ENCODE measurements around the gene TIFAB.

TIFAB gene

GRCh38 chr5:135458921-135459331 lies 6.8 kb upstream of the TIFAB start:
- Mint-ChIP-seq H3K36me3 (no peaks in the 10 kb centered on the region), H3K4me1 (peaks cover 5% of the 10 kb centered on the region), H3K4me3 (no peak overlapping the region), H3K27ac (no peak overlapping the region), H3K9me3 (no peaks in the 10 kb centered on the region), H3K27me3 (peaks cover 65% of the 10 kb centered on the region)
- no peak for DNase-seq
- CTCF ChIA-PET = interaction anchor here (0.8 to 14.2 kb wide), 8 partner anchors 17 to 372 kb away, joined by 3 to 415 read pairs (median 7); no protein-coding TSS in a partner anchor

- Mint-ChIP-seq H3K27ac (no peak overlapping the region), H3K9me3 (no peaks in the 10 kb centered on the region), H3K4me3 (no peak overlapping the region), H3K27me3 (peaks cover 59% of the 10 kb centered on the region), H3K4me1 (peaks cover 5% of the 10 kb centered on the region), H3K36me3 (no peaks in the 10 kb centered on the region)
- DNase-seq = no peak
- CTCF ChIA-PET = interaction anchor here (0.8 to 14.2 kb wide), 14 partner anchors 8 to 372 kb away, joined by 3 to 415 read pairs (median 5); no protein-coding TSS in a partner anchor
Measured at GRCh38 chr5:135458356-135458755, 6.2 kb upstream of the TIFAB start.

GRCh38 chr5:135457424-135458071 lies 5.4 kb upstream of the TIFAB start:
- CTCF ChIA-PET = interaction anchor here (0.6 to 14.2 kb wide), 20 partner anchors 9 to 371 kb away, joined by 3 to 415 read pairs (median 5); no protein-coding TSS in a partner anchor
- Mint-ChIP-seq H3K36me3 (no peaks in the 10 kb centered on the region), H3K27me3 (peaks cover 60% of the 10 kb centered on the region), H3K4me3 (no peak overlapping the region), H3K9me3 (no peaks in the 10 kb centered on the region), H3K4me1 (peaks cover 5% of the 10 kb centered on the region), H3K27ac (no peak overlapping the region)
- peak; percentile 75 for DNase-seq

- DNase-seq = peak; percentile 13
- peaks cover 62% of the 10 kb centered on the region for H3K27me3 Mint-ChIP-seq
- CTCF ChIA-PET = interaction anchor here (0.9 to 14.2 kb wide), 11 partner anchors 8 to 372 kb away, joined by 3 to 415 read pairs (median 5); no protein-coding TSS in a partner anchor
- no peaks in the 10 kb centered on the region for H3K36me3 Mint-ChIP-seq
- H3K27ac Mint-ChIP-seq = no peak overlapping the region
- no peaks in the 10 kb centered on the region for H3K4me1 Mint-ChIP-seq
- H3K9me3 Mint-ChIP-seq = no peaks in the 10 kb centered on the region
- H3K4me3 Mint-ChIP-seq = no peak overlapping the region
Measured at GRCh38 chr5:135456238-135457099, 4.3 kb upstream of the TIFAB start.

GRCh38 chr5:135455876-135456237 lies 3.7 kb upstream of the TIFAB start:
- CTCF ChIA-PET = interaction anchor here (0.8 to 14.2 kb wide), 6 partner anchors 10 to 113 kb away, joined by 3 to 415 read pairs (median 17); no protein-coding TSS in a partner anchor
- DNase-seq = no peak
- Mint-ChIP-seq H3K27me3 (peaks cover 67% of the 10 kb centered on the region), H3K4me3 (no peak overlapping the region), H3K36me3 (no peaks in the 10 kb centered on the region), H3K27ac (no peak overlapping the region), H3K9me3 (no peaks in the 10 kb centered on the region), H3K4me1 (no peaks in the 10 kb centered on the region)

GRCh38 chr5:135454946-135455345 lies 2.8 kb upstream of the TIFAB start:
- Mint-ChIP-seq H3K4me3 (no peak overlapping the region), H3K4me1 (no peaks in the 10 kb centered on the region), H3K36me3 (no peaks in the 10 kb centered on the region), H3K27ac (no peak overlapping the region), H3K9me3 (no peaks in the 10 kb centered on the region), H3K27me3 (peaks cover 63% of the 10 kb centered on the region)
- CTCF ChIA-PET = interaction anchor here (4.1 to 14.2 kb wide), 3 partner anchors 11 to 111 kb away, joined by 27 to 415 read pairs (median 44); no protein-coding TSS in a partner anchor
- DNase-seq = peak; percentile 3

- Mint-ChIP-seq H3K36me3 (no peaks in the 10 kb centered on the region), H3K4me1 (no peaks in the 10 kb centered on the region), H3K27ac (no peak overlapping the region), H3K9me3 (no peaks in the 10 kb centered on the region), H3K27me3 (peaks cover 57% of the 10 kb centered on the region), H3K4me3 (no peak overlapping the region)
- CTCF ChIA-PET = no interaction called here
- DNase-seq = no peak
Measured at GRCh38 chr5:135453613-135454012, 1.5 kb upstream of the TIFAB start.

GRCh38 chr5:135451581-135452320 lies 400 bp downstream of the TIFAB start:
- Mint-ChIP-seq H3K27me3 (peaks cover 56% of the 10 kb centered on the region), H3K27ac (no peak overlapping the region), H3K4me1 (no peaks in the 10 kb centered on the region), H3K36me3 (no peaks in the 10 kb centered on the region), H3K4me3 (no peak overlapping the region), H3K9me3 (no peaks in the 10 kb centered on the region)
- DNase-seq = peak; percentile 4
- CTCF ChIA-PET = no interaction called here

GRCh38 chr5:135450952-135451351 lies 1.2 kb downstream of the TIFAB start:
- no peak overlapping the region for H3K4me3 Mint-ChIP-seq
- CTCF ChIA-PET = interaction anchor here (0.7 to 1.6 kb wide), 2 partner anchors 15 to 371 kb away, joined by 3 to 4 read pairs; no protein-coding TSS in a partner anchor

GRCh38 chr5:135450336-135450735 lies 1.8 kb downstream of the TIFAB start:
- H3K4me1 Mint-ChIP-seq = no peaks in the 10 kb centered on the region

More at GRCh38 chr5:135450952-135451351, 1.2 kb downstream of the TIFAB start:
- Mint-ChIP-seq H3K36me3 (no peaks in the 10 kb centered on the region), H3K9me3 (no peaks in the 10 kb centered on the region), H3K27ac (no peak overlapping the region), H3K27me3 (peaks cover 56% of the 10 kb centered on the region), H3K4me1 (no peaks in the 10 kb centered on the region)
- no peak for DNase-seq

GRCh38 chr5:135449644-135450043 lies 2.5 kb downstream of the TIFAB start:
- no peak overlapping the region for H3K4me3 Mint-ChIP-seq
- DNase-seq = no peak
- CTCF ChIA-PET = interaction anchor here (1.4 to 1.6 kb wide), 2 partner anchors 8 to 16 kb away, joined by 4 to 7 read pairs; no protein-coding TSS in a partner anchor
- H3K36me3 Mint-ChIP-seq = no peaks in the 10 kb centered on the region
- peaks cover 47% of the 10 kb centered on the region for H3K27me3 Mint-ChIP-seq
- no peak overlapping the region for H3K27ac Mint-ChIP-seq
- no peaks in the 10 kb centered on the region for H3K9me3 Mint-ChIP-seq
- no peaks in the 10 kb centered on the region for H3K4me1 Mint-ChIP-seq

More at GRCh38 chr5:135450336-135450735, 1.8 kb downstream of the TIFAB start:
- H3K27me3 Mint-ChIP-seq = peaks cover 50% of the 10 kb centered on the region
- H3K27ac Mint-ChIP-seq = no peak overlapping the region
- H3K9me3 Mint-ChIP-seq = no peaks in the 10 kb centered on the region
- no peak for DNase-seq
- no peak overlapping the region for H3K4me3 Mint-ChIP-seq
- CTCF ChIA-PET = interaction anchor here (0.7 to 1.6 kb wide), 2 partner anchors 16 to 372 kb away, joined by 3 to 4 read pairs; no protein-coding TSS in a partner anchor
- no peaks in the 10 kb centered on the region for H3K36me3 Mint-ChIP-seq

- Mint-ChIP-seq H3K4me1 (no peaks in the 10 kb centered on the region), H3K9me3 (no peaks in the 10 kb centered on the region), H3K27me3 (peaks cover 47% of the 10 kb centered on the region), H3K36me3 (no peaks in the 10 kb centered on the region), H3K27ac (no peak overlapping the region), H3K4me3 (no peak overlapping the region)
- no peak for DNase-seq
- CTCF ChIA-PET = interaction anchor here (1.4 to 1.6 kb wide), 2 partner anchors 9 to 117 kb away, joined by 3 to 7 read pairs; no protein-coding TSS in a partner anchor
Measured at GRCh38 chr5:135448791-135449507, 3.2 kb downstream of the TIFAB start.

GRCh38 chr5:135448071-135448739 lies 3.9 kb downstream of the TIFAB start:
- Mint-ChIP-seq H3K4me3 (no peak overlapping the region), H3K9me3 (no peaks in the 10 kb centered on the region), H3K4me1 (no peaks in the 10 kb centered on the region), H3K27me3 (peaks cover 47% of the 10 kb centered on the region), H3K36me3 (no peaks in the 10 kb centered on the region), H3K27ac (no peak overlapping the region)
- DNase-seq = no peak
- CTCF ChIA-PET = interaction anchor here (1.4 to 1.6 kb wide), 2 partner anchors 9 to 118 kb away, joined by 3 to 7 read pairs; no protein-coding TSS in a partner anchor
